Cardiac fibroblast (primary cell): Measurements from ENCODE around the gene MYT1.

ENCODE experiments used
- DNase-seq, 2 donors: peaks; one replicate each; pipeline versions ENCODE4 v3.0.0 to v3.0.0-alpha.2; 2010; ENCODE audit warnings: low read depth in 2 of 2
- H3K4me3 ChIP-seq, 2 donors: replicated peaks in 1 of 2; 1 replicate in 1 of 2; 2 replicates in 1 of 2; pipeline ENCODE4 v1.5.1; 2011; ENCODE audit warnings: low read depth in 2 of 2, low read length in 2 of 2, mild to moderate bottlenecking in 2 of 2, moderate library complexity in 1 of 2
- TF ChIP-seq, protein P1 (sequence below): IDR thresholded peaks from one replicate; pipeline ENCODE4 v1.5.1; 2011; ENCODE audit warnings: low read depth, mild to moderate bottlenecking, low read length, inconsistent platforms

The MYT1 gene

DNA sequence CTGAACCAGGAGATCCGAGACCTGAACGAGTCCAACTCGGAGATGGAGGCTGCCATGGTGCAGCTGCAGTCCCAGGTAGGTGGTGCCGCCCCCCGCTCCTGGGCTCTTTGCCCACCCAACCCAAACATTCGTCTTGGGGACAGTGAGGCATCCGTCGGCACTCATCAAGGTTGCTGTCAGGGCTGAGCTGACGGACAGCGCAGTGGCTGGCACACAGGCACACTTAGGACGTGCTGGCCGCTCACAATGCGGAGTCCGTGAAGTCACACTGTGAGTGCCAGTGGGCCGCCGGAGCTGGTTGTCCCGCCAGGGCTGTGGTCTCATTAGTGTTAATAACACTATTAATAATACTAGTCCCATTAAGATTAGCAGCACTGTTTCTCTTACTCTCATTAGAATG is 73.1 kb downstream of the MYT1 start:
- TF ChIP-seq, protein P1, sequence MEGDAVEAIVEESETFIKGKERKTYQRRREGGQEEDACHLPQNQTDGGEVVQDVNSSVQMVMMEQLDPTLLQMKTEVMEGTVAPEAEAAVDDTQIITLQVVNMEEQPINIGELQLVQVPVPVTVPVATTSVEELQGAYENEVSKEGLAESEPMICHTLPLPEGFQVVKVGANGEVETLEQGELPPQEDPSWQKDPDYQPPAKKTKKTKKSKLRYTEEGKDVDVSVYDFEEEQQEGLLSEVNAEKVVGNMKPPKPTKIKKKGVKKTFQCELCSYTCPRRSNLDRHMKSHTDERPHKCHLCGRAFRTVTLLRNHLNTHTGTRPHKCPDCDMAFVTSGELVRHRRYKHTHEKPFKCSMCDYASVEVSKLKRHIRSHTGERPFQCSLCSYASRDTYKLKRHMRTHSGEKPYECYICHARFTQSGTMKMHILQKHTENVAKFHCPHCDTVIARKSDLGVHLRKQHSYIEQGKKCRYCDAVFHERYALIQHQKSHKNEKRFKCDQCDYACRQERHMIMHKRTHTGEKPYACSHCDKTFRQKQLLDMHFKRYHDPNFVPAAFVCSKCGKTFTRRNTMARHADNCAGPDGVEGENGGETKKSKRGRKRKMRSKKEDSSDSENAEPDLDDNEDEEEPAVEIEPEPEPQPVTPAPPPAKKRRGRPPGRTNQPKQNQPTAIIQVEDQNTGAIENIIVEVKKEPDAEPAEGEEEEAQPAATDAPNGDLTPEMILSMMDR: no peak
- H3K4me3 ChIP-seq: no peak overlapping the region
- DNase-seq: no peak

DNA sequence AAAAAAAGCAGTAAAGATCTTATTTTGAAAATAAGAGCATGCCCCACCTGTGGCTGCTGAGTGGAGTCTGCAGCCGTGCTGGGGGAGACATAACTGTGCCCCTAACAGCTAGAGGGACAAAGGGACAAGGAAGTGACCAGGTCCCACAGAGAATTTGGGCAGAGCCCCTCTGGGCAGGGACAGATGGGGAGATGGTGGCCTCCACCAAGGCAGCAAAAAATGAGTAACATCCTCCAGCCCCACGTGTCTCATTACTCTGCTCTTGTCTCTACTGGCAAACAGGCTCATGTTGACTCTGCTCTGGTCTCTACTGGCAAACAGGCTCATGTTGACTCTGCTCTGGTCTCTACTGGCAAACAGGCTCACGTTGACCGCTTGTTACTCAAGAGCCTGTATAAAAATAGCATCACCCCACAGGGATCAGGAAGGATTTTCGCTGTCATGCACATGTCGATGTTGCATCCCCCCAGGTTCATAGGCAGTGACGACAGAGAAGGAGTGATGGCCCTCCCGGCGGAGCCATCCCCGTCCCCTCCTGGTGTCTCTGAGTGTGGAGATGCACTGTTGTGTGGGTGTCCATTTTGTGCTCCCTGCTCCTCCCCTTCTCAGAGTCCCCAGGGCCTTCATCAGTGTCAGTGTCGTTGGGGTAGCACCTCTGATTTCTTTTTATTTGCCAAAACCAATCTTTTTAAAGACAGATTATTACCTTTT is 74.0 kb downstream of the MYT1 start:
- no peak for DNase-seq
- no peak overlapping the region for H3K4me3 ChIP-seq
- TF ChIP-seq, protein P1: no peak

DNA sequence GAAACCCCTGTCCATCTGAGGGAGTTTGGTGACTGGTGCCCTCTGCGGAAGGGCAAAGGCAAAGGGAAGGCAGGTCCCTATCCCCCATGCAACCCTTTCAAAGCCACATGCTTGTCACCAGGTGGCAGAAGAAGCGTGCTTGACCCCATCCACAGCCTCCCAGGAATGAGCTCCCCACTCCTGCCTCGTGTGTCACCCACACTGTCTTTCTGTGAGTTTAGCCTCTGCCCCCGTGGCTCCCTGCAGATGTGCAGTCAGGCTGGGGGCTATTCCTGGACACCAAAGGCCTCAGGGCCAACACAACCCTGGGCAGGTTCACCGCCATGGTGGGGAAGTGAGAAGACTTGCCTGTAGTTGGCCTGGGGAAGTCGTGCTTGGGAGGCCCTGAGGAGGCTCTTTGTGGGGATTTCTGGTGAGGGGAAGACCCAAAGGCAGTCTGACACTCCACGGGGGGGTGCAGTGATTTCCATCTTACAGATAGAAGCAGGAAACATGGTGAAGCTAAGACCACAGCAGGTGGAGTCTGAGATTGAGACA is 74.7 kb downstream of the MYT1 start:
- H3K4me3 ChIP-seq: no peak overlapping the region
- no peak for DNase-seq
- TF ChIP-seq, protein P1: no peak

DNA sequence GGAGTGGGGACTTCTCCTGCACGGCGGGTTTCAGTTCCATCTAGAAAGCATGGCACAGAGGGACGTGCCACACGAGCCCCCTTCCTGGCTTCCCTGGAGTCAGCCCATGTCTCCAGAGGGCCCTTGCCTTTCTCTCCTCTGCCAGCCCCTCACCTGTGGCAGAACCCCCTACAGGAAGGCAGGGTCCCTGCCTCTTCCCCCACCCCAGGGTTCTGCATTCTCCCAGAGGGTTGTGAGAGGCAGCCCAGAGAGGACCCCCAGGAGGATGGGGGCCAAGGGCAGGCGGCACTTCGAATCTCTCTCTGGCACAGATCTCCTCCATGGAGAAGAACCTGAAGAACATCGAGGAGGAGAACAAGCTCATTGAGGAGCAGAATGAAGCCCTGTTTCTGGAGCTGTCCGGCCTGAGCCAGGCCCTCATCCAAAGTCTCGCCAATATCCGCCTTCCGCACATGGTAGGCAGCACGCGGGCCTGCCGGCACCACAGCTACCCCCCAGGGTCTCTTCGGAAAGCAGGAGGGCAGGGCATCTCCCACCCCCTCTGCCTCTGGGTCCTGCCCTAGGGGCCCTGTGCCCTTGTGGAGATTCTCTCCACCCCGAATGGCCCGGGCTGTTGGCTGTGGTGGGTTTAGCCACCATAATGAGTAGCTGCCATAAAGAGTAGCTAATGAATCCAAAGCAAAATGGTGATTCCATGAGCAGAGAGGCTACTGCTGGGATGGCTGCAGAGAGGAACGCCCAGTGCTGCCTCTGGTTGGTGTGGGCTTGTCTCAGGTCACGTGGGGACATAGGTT is 75.4 kb downstream of the MYT1 start:
- H3K4me3 ChIP-seq: no peak overlapping the region
- TF ChIP-seq, protein P1: no peak
- DNase-seq: no peak

DNA sequence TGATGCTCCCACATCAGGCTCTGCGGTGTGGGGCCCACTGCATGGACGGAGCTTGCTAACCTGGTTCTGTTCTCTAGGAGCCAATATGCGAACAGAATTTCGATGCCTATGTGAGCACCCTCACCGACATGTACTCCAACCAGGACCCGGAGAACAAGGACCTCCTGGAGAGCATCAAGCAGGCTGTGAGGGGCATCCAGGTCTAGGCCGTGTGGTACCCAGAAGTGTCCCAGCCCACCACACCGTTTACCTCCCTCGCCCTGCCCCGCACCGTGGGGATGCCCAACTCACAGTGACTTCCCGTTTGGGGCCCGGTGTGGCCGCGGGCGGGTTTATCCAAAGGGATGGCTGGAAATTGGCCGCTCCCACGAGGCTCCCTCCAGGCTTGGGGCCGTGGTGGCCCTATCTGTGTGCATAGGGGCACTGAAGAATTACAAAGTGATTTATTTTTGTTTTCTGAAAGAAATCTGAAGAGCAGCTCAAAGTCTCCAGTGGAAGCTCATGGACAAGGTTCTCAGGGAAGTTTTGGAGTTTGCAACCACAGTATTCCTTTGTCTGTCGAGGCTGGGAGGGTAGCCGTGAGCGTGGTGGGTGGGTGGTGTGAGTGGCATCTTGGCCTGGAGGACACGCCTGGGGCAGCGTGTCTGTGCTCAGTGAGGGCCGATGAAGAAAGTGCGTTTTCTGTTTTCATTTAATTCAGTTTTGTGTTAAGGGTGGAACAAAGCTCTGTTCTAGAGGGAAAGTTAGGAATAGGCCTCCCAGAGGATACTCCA is 76.2 kb downstream of the MYT1 start:
- TF ChIP-seq, protein P1: no peak
- H3K4me3 ChIP-seq: no peak overlapping the region
- no peak for DNase-seq

DNA sequence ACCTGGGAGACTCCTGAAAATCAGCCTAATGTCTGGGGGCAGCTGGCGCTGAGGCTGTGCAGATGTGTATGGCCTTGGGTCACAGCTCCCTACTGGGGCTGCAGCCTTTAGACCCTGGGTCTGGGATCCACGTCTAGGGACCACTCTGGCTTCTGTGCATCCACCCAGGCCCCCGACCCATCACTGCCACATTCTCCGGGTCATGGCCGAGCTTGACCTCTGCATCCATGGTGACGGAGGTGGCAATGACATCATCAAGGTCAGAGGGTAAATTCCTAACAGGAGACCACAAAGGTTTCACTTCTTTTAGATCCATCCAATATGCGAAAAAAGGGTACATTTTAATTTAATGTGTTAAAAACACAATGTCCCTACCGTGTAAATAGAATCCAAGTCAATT is 76.8 kb downstream of the MYT1 start:
- DNase-seq: no peak
- TF ChIP-seq, protein P1: no peak

More for the DNA sequence above, 76.8 kb downstream of the MYT1 start:
- no peak overlapping the region for H3K4me3 ChIP-seq
